ENCODE data around the gene KCNIP4. TPM values are rescaled to one million over a fixed set of nuclear protein-coding genes. Genes with fewer than 3 reads are reported as not detected.

KCNIP4 gene
- total and polyA plus RNA-seq, 9 of the 15 experiments (the other 6 are each of a cell fraction or from before 2014, with no cell fraction given), result 0.25 to 0.41 TPM; not detected in 7

DNA sequence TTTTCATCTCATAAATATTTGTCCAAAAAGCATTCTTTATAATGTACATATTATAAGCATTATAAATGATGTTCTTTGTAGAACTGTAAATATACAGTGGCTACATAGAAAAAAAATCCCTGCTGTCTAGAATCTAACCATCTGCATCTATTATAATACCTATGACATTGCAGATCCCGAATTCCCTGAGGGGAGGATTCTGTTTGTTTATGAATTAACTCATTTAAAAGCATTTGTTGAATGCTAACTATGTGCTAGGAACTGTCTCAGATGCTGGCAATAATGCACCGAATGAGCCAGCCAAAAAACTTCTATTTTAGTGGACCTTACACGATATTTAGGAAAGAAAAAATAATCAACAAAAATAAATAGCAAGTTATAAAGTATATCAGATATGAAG lies 1058.7 kb downstream of the KCNIP4 start:
- ATAC-seq, result no peak
- Histone ChIP-seq H3K27me3 (ENCODE audit: control insufficient read depth in 2 of 2, insufficient read depth in 2 of 2, low read length in 2 of 2) (no peaks in the 10 kb centered on the region), H3K4me1 (replicated peaks in 1 of 2; ENCODE audit: control insufficient read depth in 2 of 2, insufficient read depth in 2 of 2, low read length in 2 of 2) (no peaks in the 10 kb centered on the region), H4K20me1 (replicated peaks; ENCODE audit: control insufficient read depth, insufficient read depth, low read length) (no peaks in the 10 kb centered on the region), H3K36me3 (ENCODE audit: control insufficient read depth, insufficient read depth, low read length) (no peaks in the 10 kb centered on the region), H3K27ac (ENCODE audit: extremely low read depth, low read depth, low read length) (no peak overlapping the region), H3K9me3 (replicated peaks; ENCODE audit: control insufficient read depth, insufficient read depth, low read depth, low read length) (no peaks in the 10 kb centered on the region), H2AFZ (ENCODE audit: low read depth, low read length) (no peak overlapping the region), H3K9me1 (ENCODE audit: control insufficient read depth, insufficient read depth, low read length) (no peaks in the 10 kb centered on the region), H3K9ac (ENCODE audit: insufficient read depth in 1 of 2, low read depth in 2 of 2, low read length in 2 of 2) (no peak overlapping the region), H3K4me3 (no peak overlapping the region), H3K4me2 (ENCODE audit: insufficient read depth, low read length) (no peak overlapping the region), H3K79me2 (ENCODE audit: control insufficient read depth, insufficient read depth, low read length) (no peaks in the 10 kb centered on the region)
- no peak for FAIRE-seq
- ChIA-PET CTCF (ENCODE audit: low intra/inter-chr PET ratio) (no interaction called here), POLR2A (no interaction called here)
- DNase-seq (ENCODE audit: extremely low read depth in 1 of 4, low spot score in 3 of 4), result no peak
- intact Hi-C loops (cut with micrococcal nuclease), result no loop called here
- WGBS (ENCODE audit: insufficient coverage, low coverage, missing lambda C conversion rate), result 0% methylated on average over 3 of the region's 3 CpGs
- TF ChIP-seq FOXK2 (conservative IDR thresholded peaks at IDR 0.05 in 1 of 2, IDR thresholded peaks at IDR 0.05 in 1 of 2; ENCODE audit: low read depth in 2 of 2) (no peak), CBX1 (IDR thresholded peaks at IDR 0.05; ENCODE audit: low read depth) (no peak), THRAP3 (IDR thresholded peaks at IDR 0.05; ENCODE audit: borderline replicate concordance) (no peak), ARHGAP35 (IDR thresholded peaks at IDR 0.05; ENCODE audit: partially characterized antibody) (no peak), ZFP30 (CRISPR knock-in tag; IDR thresholded peaks at IDR 0.05; ENCODE audit: borderline replicate concordance) (no peak), CBFA2T3 (IDR thresholded peaks at IDR 0.05) (no peak), SMARCA4 (IDR thresholded peaks at IDR 0.05) (no peak), ZNF134 (CRISPR knock-in tag; conservative IDR thresholded peaks at IDR 0.05) (no peak), PML (IDR thresholded peaks at IDR 0.05; ENCODE audit: low read length) (no peak), BRD4 (IDR thresholded peaks at IDR 0.05) (no peak)
- TF ChIP-seq, protein P1, sequence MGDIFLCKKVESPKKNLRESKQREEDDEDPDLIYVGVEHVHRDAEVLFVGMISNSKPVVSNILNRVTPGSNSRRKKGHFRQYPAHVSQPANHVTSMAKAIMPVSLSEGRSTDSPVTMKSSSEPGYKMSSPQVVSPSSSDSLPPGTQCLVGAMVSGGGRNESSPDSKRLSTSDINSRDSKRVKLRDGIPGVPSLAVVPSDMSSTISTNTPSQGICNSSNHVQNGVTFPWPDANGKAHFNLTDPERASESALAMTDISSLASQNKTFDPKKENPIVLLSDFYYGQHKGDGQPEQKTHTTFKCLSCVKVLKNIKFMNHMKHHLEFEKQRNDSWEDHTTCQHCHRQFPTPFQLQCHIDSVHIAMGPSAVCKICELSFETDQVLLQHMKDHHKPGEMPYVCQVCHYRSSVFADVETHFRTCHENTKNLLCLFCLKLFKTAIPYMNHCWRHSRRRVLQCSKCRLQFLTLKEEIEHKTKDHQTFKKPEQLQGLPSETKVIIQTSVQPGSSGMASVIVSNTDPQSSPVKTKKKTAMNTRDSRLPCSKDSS (IDR thresholded peaks at IDR 0.05; ENCODE audit: low read depth, partially characterized antibody), result no peak
- TF ChIP-seq, protein P2, sequence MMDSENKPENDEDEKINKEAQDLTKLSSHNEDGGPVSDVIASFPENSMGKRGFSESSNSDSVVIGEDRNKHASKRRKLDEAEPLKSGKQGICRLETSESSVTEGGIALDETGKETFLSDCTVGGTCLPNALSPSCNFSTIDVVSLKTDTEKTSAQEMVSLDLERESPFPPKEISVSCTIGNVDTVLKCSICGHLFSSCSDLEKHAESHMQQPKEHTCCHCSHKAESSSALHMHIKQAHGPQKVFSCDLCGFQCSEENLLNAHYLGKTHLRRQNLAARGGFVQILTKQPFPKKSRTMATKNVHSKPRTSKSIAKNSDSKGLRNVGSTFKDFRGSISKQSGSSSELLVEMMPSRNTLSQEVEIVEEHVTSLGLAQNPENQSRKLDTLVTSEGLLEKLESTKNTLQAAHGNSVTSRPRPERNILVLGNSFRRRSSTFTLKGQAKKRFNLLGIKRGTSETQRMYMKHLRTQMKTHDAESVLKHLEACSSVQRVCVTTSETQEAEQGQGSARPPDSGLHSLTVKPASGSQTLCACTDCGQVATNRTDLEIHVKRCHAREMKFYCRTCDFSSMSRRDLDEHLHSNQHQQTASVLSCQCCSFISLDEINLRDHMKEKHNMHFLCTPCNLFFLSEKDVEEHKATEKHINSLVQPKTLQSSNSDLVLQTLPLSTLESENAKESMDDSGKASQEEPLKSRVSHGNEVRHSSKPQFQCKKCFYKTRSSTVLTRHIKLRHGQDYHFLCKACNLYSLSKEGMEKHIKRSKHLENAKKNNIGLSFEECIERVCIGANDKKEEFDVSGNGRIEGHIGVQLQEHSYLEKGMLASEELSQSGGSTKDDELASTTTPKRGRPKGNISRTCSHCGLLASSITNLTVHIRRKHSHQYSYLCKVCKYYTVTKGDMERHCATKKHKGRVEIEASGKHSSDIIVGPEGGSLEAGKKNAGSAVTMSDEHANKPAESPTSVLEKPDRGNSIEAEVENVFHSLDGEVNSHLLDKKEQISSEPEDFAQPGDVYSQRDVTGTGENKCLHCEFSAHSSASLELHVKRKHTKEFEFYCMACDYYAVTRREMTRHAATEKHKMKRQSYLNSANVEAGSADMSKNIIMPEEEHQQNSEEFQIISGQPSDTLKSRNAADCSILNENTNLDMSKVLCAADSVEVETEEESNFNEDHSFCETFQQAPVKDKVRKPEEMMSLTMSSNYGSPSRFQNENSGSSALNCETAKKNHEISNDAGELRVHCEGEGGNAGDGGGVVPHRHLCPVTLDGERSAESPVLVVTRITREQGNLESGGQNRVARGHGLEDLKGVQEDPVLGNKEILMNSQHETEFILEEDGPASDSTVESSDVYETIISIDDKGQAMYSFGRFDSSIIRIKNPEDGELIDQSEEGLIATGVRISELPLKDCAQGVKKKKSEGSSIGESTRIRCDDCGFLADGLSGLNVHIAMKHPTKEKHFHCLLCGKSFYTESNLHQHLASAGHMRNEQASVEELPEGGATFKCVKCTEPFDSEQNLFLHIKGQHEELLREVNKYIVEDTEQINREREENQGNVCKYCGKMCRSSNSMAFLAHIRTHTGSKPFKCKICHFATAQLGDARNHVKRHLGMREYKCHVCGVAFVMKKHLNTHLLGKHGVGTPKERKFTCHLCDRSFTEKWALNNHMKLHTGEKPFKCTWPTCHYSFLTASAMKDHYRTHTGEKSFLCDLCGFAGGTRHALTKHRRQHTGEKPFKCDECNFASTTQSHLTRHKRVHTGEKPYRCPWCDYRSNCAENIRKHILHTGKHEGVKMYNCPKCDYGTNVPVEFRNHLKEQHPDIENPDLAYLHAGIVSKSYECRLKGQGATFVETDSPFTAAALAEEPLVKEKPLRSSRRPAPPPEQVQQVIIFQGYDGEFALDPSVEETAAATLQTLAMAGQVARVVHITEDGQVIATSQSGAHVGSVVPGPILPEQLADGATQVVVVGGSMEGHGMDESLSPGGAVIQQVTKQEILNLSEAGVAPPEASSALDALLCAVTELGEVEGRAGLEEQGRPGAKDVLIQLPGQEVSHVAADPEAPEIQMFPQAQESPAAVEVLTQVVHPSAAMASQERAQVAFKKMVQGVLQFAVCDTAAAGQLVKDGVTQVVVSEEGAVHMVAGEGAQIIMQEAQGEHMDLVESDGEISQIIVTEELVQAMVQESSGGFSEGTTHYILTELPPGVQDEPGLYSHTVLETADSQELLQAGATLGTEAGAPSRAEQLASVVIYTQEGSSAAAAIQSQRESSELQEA (IDR thresholded peaks at IDR 0.05; ENCODE audit: low read depth), result no peak
- TF ChIP-seq, protein P3, sequence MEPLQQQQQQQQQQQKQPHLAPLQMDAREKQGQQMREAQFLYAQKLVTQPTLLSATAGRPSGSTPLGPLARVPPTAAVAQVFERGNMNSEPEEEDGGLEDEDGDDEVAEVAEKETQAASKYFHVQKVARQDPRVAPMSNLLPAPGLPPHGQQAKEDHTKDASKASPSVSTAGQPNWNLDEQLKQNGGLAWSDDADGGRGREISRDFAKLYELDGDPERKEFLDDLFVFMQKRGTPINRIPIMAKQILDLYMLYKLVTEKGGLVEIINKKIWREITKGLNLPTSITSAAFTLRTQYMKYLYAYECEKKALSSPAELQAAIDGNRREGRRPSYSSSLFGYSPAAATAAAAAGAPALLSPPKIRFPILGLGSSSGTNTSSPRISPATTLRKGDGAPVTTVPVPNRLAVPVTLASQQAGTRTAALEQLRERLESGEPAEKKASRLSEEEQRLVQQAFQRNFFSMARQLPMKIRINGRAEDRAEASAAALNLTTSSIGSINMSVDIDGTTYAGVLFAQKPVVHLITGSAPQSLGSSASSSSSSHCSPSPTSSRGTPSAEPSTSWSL (CRISPR knock-in tag; IDR thresholded peaks at IDR 0.05; ENCODE audit: borderline replicate concordance), result no peak
- BruUV-seq (replicated peaks), result no TSS peak
- in situ Hi-C loops (cut with MboI), result no loop called here
